ENCODE data around the gene QRFP.

The QRFP gene

GRCh38 chr9:130896233-130897014 lies at the start of gene QRFP:
TSS of gene QRFP (minus strand) at chr9:130896812. CDS start at chr9:130893838, 2,974 bp downstream.
- no peak within 1 kb of the TSS for H3K9ac ChIP-seq (ENCODE audit: low read length)
- peak; percentile 65 for TF ChIP-seq CTCF (IDR thresholded peaks at IDR 0.05; ENCODE audit: low read depth, low read length)
- TF ChIP-seq EZH2phosphoT487 (IDR thresholded peaks at IDR 0.05; ENCODE audit: low read depth) = no peak
- H3K27me3 ChIP-seq (ENCODE audit: low read depth, low read length) = peaks cover 15% of the 10 kb centered on the region
- H3K4me1 ChIP-seq (ENCODE audit: low read length) = no peaks in the 10 kb centered on the region
- H3K27ac ChIP-seq (ENCODE audit: low read length) = no peak within 1 kb of the TSS
- no peak within 1 kb of the TSS for H3K4me2 ChIP-seq (ENCODE audit: low read length)
- peaks cover 5% of the 10 kb centered on the region for H3K36me3 ChIP-seq (replicated peaks; ENCODE audit: low read depth, low read length)
- no peak within 1 kb of the TSS for H3K4me3 ChIP-seq (ENCODE audit: low read length)
- no peak within 1 kb of the TSS for H2AFZ ChIP-seq (ENCODE audit: low read depth, low read length)
- no peaks in the 10 kb centered on the region for H3K79me2 ChIP-seq (ENCODE audit: low read length)
- no peaks in the 10 kb centered on the region for H4K20me1 ChIP-seq (ENCODE audit: insufficient read depth, low read length)
- no peaks in the 10 kb centered on the region for H3K9me3 ChIP-seq (ENCODE audit: insufficient read depth, low read length)

- no peaks in the 10 kb centered on the region for H4K20me1 ChIP-seq (ENCODE audit: insufficient read depth, low read length)
- no peaks in the 10 kb centered on the region for H3K9me3 ChIP-seq (ENCODE audit: insufficient read depth, low read length)
- no peak for TF ChIP-seq EZH2phosphoT487 (IDR thresholded peaks at IDR 0.05; ENCODE audit: low read depth)
- no peak for TF ChIP-seq CTCF (IDR thresholded peaks at IDR 0.05; ENCODE audit: low read depth, low read length)
- no peaks in the 10 kb centered on the region for H3K36me3 ChIP-seq (replicated peaks; ENCODE audit: low read depth, low read length)
- no peak overlapping the region for H3K9ac ChIP-seq (ENCODE audit: low read length)
- no peak overlapping the region for H3K4me2 ChIP-seq (ENCODE audit: low read length)
- peaks cover 31% of the 10 kb centered on the region for H3K27me3 ChIP-seq (ENCODE audit: low read depth, low read length)
- H3K4me1 ChIP-seq (ENCODE audit: low read length) = no peaks in the 10 kb centered on the region
- no peak overlapping the region for H2AFZ ChIP-seq (ENCODE audit: low read depth, low read length)
- no peak overlapping the region for H3K27ac ChIP-seq (ENCODE audit: low read length)
- no peaks in the 10 kb centered on the region for H3K79me2 ChIP-seq (ENCODE audit: low read length)
- no peak overlapping the region for H3K4me3 ChIP-seq (ENCODE audit: low read length)
Observed at GRCh38 chr9:130945173-130945572, 48.6 kb upstream of the QRFP start.

- H4K20me1 ChIP-seq (ENCODE audit: insufficient read depth, low read length) = no peaks in the 10 kb centered on the region
- no peaks in the 10 kb centered on the region for H3K9me3 ChIP-seq (ENCODE audit: insufficient read depth, low read length)
- no peak overlapping the region for H3K4me2 ChIP-seq (ENCODE audit: low read length)
- H3K4me3 ChIP-seq (ENCODE audit: low read length) = no peak overlapping the region
- no peak overlapping the region for H2AFZ ChIP-seq (ENCODE audit: low read depth, low read length)
- no peaks in the 10 kb centered on the region for H3K79me2 ChIP-seq (ENCODE audit: low read length)
- H3K27ac ChIP-seq (ENCODE audit: low read length) = no peak overlapping the region
- TF ChIP-seq EZH2phosphoT487 (IDR thresholded peaks at IDR 0.05; ENCODE audit: low read depth) (no peak), CTCF (IDR thresholded peaks at IDR 0.05; ENCODE audit: low read depth, low read length) (no peak)
- H3K9ac ChIP-seq (ENCODE audit: low read length) = no peak overlapping the region
- H3K27me3 ChIP-seq (ENCODE audit: low read depth, low read length) = peaks cover 31% of the 10 kb centered on the region
- H3K4me1 ChIP-seq (ENCODE audit: low read length) = no peaks in the 10 kb centered on the region
- no peaks in the 10 kb centered on the region for H3K36me3 ChIP-seq (replicated peaks; ENCODE audit: low read depth, low read length)
Observed at GRCh38 chr9:130944510-130945058, 48.0 kb upstream of the QRFP start.

GRCh38 chr9:130943777-130944176 lies 47.2 kb upstream of the QRFP start:
- TF ChIP-seq CTCF (IDR thresholded peaks at IDR 0.05; ENCODE audit: low read depth, low read length) (no peak), EZH2phosphoT487 (IDR thresholded peaks at IDR 0.05; ENCODE audit: low read depth) (no peak)
- H4K20me1 ChIP-seq (ENCODE audit: insufficient read depth, low read length) = no peaks in the 10 kb centered on the region
- H2AFZ ChIP-seq (ENCODE audit: low read depth, low read length) = no peak overlapping the region
- H3K27ac ChIP-seq (ENCODE audit: low read length) = no peak overlapping the region
- no peaks in the 10 kb centered on the region for H3K9me3 ChIP-seq (ENCODE audit: insufficient read depth, low read length)
- H3K4me2 ChIP-seq (ENCODE audit: low read length) = no peak overlapping the region
- no peak overlapping the region for H3K9ac ChIP-seq (ENCODE audit: low read length)
- no peak overlapping the region for H3K4me3 ChIP-seq (ENCODE audit: low read length)
- H3K79me2 ChIP-seq (ENCODE audit: low read length) = no peaks in the 10 kb centered on the region
- H3K27me3 ChIP-seq (ENCODE audit: low read depth, low read length) = peaks cover 29% of the 10 kb centered on the region
- H3K36me3 ChIP-seq (replicated peaks; ENCODE audit: low read depth, low read length) = no peaks in the 10 kb centered on the region
- no peaks in the 10 kb centered on the region for H3K4me1 ChIP-seq (ENCODE audit: low read length)
